ENCODE data around the gene SH3BGRL. TPM values are rescaled to one million over a fixed set of nuclear protein-coding genes. Genes with fewer than 3 reads are reported as not detected.

SH3BGRL gene
- total and polyA plus RNA-seq, 10 donors = 132 to 280 (median 193) TPM

- DNase-seq = no peak
- no peaks in the 10 kb centered on the region for H3K36me3 ChIP-seq
- TF ChIP-seq CTCF (IDR thresholded peaks at IDR 0.05 in 8 of 11, conservative IDR thresholded peaks at IDR 0.05 in 3 of 11) (no peak), POLR2AphosphoS5 (IDR thresholded peaks at IDR 0.05) (no peak), POLR2A (IDR thresholded peaks at IDR 0.05) (no peak)
Measured at GRCh38 chrX:81263059-81263458, 61.2 kb downstream of the SH3BGRL start.

GRCh38 chrX:81278616-81279015, 76.7 kb downstream of the SH3BGRL start:
- 68 to 98% (median 90%) methylated on average over 2 of the region's 2 CpGs for WGBS, 5 donors
- peaks cover 0 to 9% (median 0%) of the 10 kb centered on the region in 7 donors for H3K27me3 ChIP-seq (replicated peaks in 1 of 7)
- intact Hi-C loops (cut with DNase I; ENCODE audit: low total_unique reads) = no loop called here
- no peak overlapping the region for H3K27ac ChIP-seq
- no peak overlapping the region for H3K4me3 ChIP-seq
- DNase-seq = no peak
- peaks cover 0 to 8% (median 0%) of the 10 kb centered on the region in 8 donors for H3K9me3 ChIP-seq
- H3K36me3 ChIP-seq = peaks cover 0 to 44% (median 16%) of the 10 kb centered on the region in 6 donors
- TF ChIP-seq POLR2AphosphoS5 (IDR thresholded peaks at IDR 0.05) (no peak), POLR2A (IDR thresholded peaks at IDR 0.05) (no peak), CTCF (IDR thresholded peaks at IDR 0.05 in 8 of 11, conservative IDR thresholded peaks at IDR 0.05 in 3 of 11) (no peak)
- no peaks in the 10 kb centered on the region for H3K4me1 ChIP-seq

More at GRCh38 chrX:81263059-81263458, 61.2 kb downstream of the SH3BGRL start:
- intact Hi-C loops (cut with DNase I; ENCODE audit: low total_unique reads) = no loop called here
- no peaks in the 10 kb centered on the region for H3K9me3 ChIP-seq
- peaks cover 0 to 26% (median 6%) of the 10 kb centered on the region in 6 donors for H3K4me1 ChIP-seq
- WGBS, 5 donors = 56 to 90% (median 62%) methylated on average over 2 of the region's 2 CpGs
- no peak overlapping the region for H3K27ac ChIP-seq
- no peak overlapping the region for H3K4me3 ChIP-seq
- H3K27me3 ChIP-seq (replicated peaks in 1 of 7) = no peaks in the 10 kb centered on the region

GRCh38 chrX:81280148-81280547, 78.2 kb downstream of the SH3BGRL start:
- Histone ChIP-seq H3K9me3 (peaks cover 0 to 18% (median 0%) of the 10 kb centered on the region in 8 donors), H3K36me3 (peaks cover 0 to 44% (median 16%) of the 10 kb centered on the region in 6 donors), H3K4me1 (no peaks in the 10 kb centered on the region), H3K27ac (no peak overlapping the region), H3K4me3 (no peak overlapping the region), H3K27me3 (replicated peaks in 1 of 7) (peaks cover 0 to 9% (median 0%) of the 10 kb centered on the region in 7 donors)
- TF ChIP-seq POLR2AphosphoS5 (IDR thresholded peaks at IDR 0.05) = no peak
- TF ChIP-seq CTCF (IDR thresholded peaks at IDR 0.05 in 8 of 11, conservative IDR thresholded peaks at IDR 0.05 in 3 of 11) = no peak
- TF ChIP-seq POLR2A (IDR thresholded peaks at IDR 0.05) = no peak
- intact Hi-C loops (cut with DNase I; ENCODE audit: low total_unique reads) = no loop called here
- WGBS, 5 donors = 65 to 98% (median 75%) methylated on average over 1 to 8 of the region's 8 CpGs
- DNase-seq = no peak

GRCh38 chrX:81286075-81286474, 84.2 kb downstream of the SH3BGRL start:
- Histone ChIP-seq H3K27me3 (replicated peaks in 1 of 7) (no peaks in the 10 kb centered on the region), H3K27ac (no peak overlapping the region), H3K4me1 (no peaks in the 10 kb centered on the region), H3K4me3 (no peak overlapping the region), H3K36me3 (peaks cover 0 to 9% (median 0%) of the 10 kb centered on the region in 6 donors), H3K9me3 (peaks cover 0 to 39% (median 16%) of the 10 kb centered on the region in 8 donors)
- 70 to 97% (median 95%) methylated on average over 3 of the region's 3 CpGs for WGBS, 5 donors
- TF ChIP-seq POLR2A (IDR thresholded peaks at IDR 0.05) (no peak), CTCF (IDR thresholded peaks at IDR 0.05 in 8 of 11, conservative IDR thresholded peaks at IDR 0.05 in 3 of 11) (no peak), POLR2AphosphoS5 (IDR thresholded peaks at IDR 0.05) (no peak)
- DNase-seq = no peak
- intact Hi-C loops (cut with DNase I; ENCODE audit: low total_unique reads) = no loop called here

Measured in spleen (tissue), 11 donors.